Lung (tissue), 12 donors: ENCODE data around the gene MAGI2. TPM values are rescaled to one million over a fixed set of nuclear protein-coding genes. Genes with fewer than 3 reads are reported as not detected.

Experiments used
- ATAC-seq: fragments of 200-7000 bp; cut with Tn5 transposase; one replicate; pipeline ENCODE4 v1.9.1; 2020; ENCODE audit warnings: moderate number of reproducible peaks; ENCODE audit not compliant: insufficient read depth, low FRiP score
- DNase-seq, 3 donors: peaks; one replicate each; pipeline ENCODE4 v3.0.0-alpha.2; 2013 to 2017
- H3K27ac ChIP-seq, 2 donors: one replicate each; pipeline ENCODE4 v1.5.1; 2013; ENCODE audit warnings: mild to moderate bottlenecking in 2 of 2, moderate library complexity in 2 of 2, control low read depth in 1 of 2, inconsistent platforms in 1 of 2, low read depth in 1 of 2, low read length in 1 of 2
- H3K27me3 ChIP-seq, 3 donors: one replicate each; pipeline ENCODE4 v1.5.1; 2013; ENCODE audit warnings: low read length in 2 of 3; ENCODE audit not compliant: control insufficient read depth in 3 of 3, insufficient read depth in 3 of 3
- H3K36me3 ChIP-seq, 4 donors: one replicate each; pipeline ENCODE4 v1.5.1; 2013; ENCODE audit warnings: low read length in 4 of 4, mild to moderate bottlenecking in 1 of 4, moderate library complexity in 1 of 4; ENCODE audit not compliant: control insufficient read depth in 4 of 4, insufficient read depth in 4 of 4
- H3K4me1 ChIP-seq, 5 donors: one replicate each; pipeline ENCODE4 v1.5.1; 2013; ENCODE audit warnings: low read length in 5 of 5, mild to moderate bottlenecking in 2 of 5, moderate library complexity in 1 of 5; ENCODE audit not compliant: control insufficient read depth in 5 of 5, insufficient read depth in 5 of 5
- H3K4me3 ChIP-seq: one replicate; pipeline ENCODE4 v1.5.1; 2013; ENCODE audit warnings: mild to moderate bottlenecking, control low read depth, moderate library complexity
- H3K9ac ChIP-seq, 2 donors: one replicate each; pipeline ENCODE4 v1.5.1; 2013; ENCODE audit warnings: low read length in 2 of 2, control low read depth in 1 of 2; ENCODE audit not compliant: insufficient read depth in 1 of 2
- H3K9me3 ChIP-seq, 4 donors: one replicate each; pipeline ENCODE4 v1.5.1; 2013; ENCODE audit warnings: low read length in 3 of 4, mild to moderate bottlenecking in 1 of 4, moderate library complexity in 1 of 4; ENCODE audit not compliant: control insufficient read depth in 4 of 4, insufficient read depth in 3 of 4
- WGBS, 2 donors: extraction: QIAGEN DNeasy Blood & Tissue Kit; methylation state at CpG; one replicate each; pipeline ENCODE4 v1.1.7; 2013; 5-methylcytosine and 5-hydroxymethylcytosine counted together
- polyA plus RNA-seq, 2 donors: library from polyadenylated mRNA; stranded (reverse); fragments of 200-250 nt; gene quantifications; one replicate each; pipeline ENCODE4 v1.2.1, GENCODE V29; 2013
- total RNA-seq, 2 donors: library from RNA; depleted of rRNA in 1 of 2; stranded (reverse); fragments of >200 nt in 1 of 2; gene quantifications; one replicate each; pipeline ENCODE4 v1.2.1, GENCODE V29; 2014 to 2021
- TF ChIP-seq, protein P1 (sequence below): IDR thresholded peaks from 2 replicates; pipeline ENCODE4 v1.5.1; 2012; ENCODE audit warnings: mild to moderate bottlenecking; ENCODE audit errors: control extremely low read depth, extremely low read depth
- donor health status: control.
- donor health status: control.
- donor health status: Bipolar disorder and iron deficiency.
- donor health status: healthy.
- donor health status: DM: yes; HTN: yes; CAD: no.

MAGI2 gene
- total and polyA plus RNA-seq, 4 donors = 0.94 to 18.0 (median 5.3) TPM

DNA sequence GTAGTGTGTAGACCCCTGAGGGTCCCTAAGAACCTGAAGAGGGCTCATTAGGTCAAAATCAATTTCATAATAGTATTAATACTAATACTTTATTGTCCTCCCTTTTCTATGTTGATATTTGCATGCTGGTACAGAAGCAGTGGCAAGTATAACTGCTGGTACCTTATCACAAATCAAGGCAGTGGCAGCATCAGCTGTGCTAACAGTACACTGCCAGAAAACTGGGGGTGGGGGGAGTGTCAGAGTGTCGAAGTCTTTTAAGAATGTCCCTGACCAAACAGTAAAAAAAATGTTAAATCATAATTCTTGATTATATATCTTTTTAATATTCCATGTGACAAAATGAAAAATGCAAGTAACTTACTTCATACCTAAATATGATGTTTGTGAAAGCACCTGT is 716.9 kb downstream of the MAGI2 start:
- no peak overlapping the region for H3K9ac ChIP-seq
- H3K9me3 ChIP-seq = no peaks in the 10 kb centered on the region
- no peak for DNase-seq
- no peak overlapping the region for H3K4me3 ChIP-seq
- no peaks in the 10 kb centered on the region for H3K36me3 ChIP-seq
- H3K4me1 ChIP-seq = no peaks in the 10 kb centered on the region
- no peaks in the 10 kb centered on the region for H3K27me3 ChIP-seq
- no peak for ATAC-seq
- WGBS, 2 donors = 50 to 63% methylated on average over 1 of the region's 1 CpG
- TF ChIP-seq, protein P1, sequence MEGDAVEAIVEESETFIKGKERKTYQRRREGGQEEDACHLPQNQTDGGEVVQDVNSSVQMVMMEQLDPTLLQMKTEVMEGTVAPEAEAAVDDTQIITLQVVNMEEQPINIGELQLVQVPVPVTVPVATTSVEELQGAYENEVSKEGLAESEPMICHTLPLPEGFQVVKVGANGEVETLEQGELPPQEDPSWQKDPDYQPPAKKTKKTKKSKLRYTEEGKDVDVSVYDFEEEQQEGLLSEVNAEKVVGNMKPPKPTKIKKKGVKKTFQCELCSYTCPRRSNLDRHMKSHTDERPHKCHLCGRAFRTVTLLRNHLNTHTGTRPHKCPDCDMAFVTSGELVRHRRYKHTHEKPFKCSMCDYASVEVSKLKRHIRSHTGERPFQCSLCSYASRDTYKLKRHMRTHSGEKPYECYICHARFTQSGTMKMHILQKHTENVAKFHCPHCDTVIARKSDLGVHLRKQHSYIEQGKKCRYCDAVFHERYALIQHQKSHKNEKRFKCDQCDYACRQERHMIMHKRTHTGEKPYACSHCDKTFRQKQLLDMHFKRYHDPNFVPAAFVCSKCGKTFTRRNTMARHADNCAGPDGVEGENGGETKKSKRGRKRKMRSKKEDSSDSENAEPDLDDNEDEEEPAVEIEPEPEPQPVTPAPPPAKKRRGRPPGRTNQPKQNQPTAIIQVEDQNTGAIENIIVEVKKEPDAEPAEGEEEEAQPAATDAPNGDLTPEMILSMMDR = no peak
- H3K27ac ChIP-seq = no peak overlapping the region

GRCh38 chr7:78734626-78735025 is 718.8 kb downstream of the MAGI2 start:
- Histone ChIP-seq H3K36me3 (no peaks in the 10 kb centered on the region), H3K4me3 (no peak overlapping the region), H3K27me3 (no peaks in the 10 kb centered on the region), H3K27ac (no peak overlapping the region), H3K9ac (no peak overlapping the region), H3K9me3 (no peaks in the 10 kb centered on the region), H3K4me1 (no peaks in the 10 kb centered on the region)
- no peak for DNase-seq
- WGBS, 2 donors = 88% methylated on average over 6 of the region's 6 CpGs
- ATAC-seq = no peak
- TF ChIP-seq, protein P1 = no peak

- Histone ChIP-seq H3K27me3 (no peaks in the 10 kb centered on the region), H3K9me3 (no peaks in the 10 kb centered on the region), H3K9ac (no peak overlapping the region), H3K4me3 (no peak overlapping the region), H3K4me1 (peaks cover 0 to 2% (median 0%) of the 10 kb centered on the region in 5 donors), H3K27ac (no peak overlapping the region), H3K36me3 (no peaks in the 10 kb centered on the region)
- TF ChIP-seq, protein P1 = no peak
- DNase-seq = no peak
- ATAC-seq = no peak
Observed at GRCh38 chr7:78720066-78720465, 733.4 kb downstream of the MAGI2 start.

DNA sequence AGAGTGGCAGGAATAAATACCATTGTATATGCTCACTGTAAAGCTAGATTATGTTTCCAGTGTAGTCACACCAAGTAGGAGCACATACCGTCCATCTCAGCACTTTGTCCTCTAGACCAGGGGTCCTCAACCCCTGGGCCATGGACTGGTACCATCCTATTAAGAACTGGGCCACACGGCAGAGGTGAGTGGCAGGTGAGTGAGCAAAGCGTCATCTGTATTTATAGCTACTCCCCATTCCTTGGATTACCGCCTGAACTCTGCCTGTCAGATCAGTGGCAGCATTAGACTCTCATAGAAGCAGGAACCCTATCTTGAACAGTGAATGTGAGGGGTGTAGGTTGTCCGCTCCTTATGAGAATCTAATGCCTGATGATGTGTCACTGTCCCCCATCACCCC is 735.3 kb downstream of the MAGI2 start:
- ATAC-seq = no peak
- Histone ChIP-seq H3K27ac (no peak overlapping the region), H3K9ac (no peak overlapping the region), H3K9me3 (no peaks in the 10 kb centered on the region), H3K27me3 (no peaks in the 10 kb centered on the region), H3K4me1 (peaks cover 0 to 2% (median 0%) of the 10 kb centered on the region in 5 donors), H3K36me3 (no peaks in the 10 kb centered on the region), H3K4me3 (no peak overlapping the region)
- 76 to 100% methylated on average over 5 of the region's 5 CpGs for WGBS, 2 donors
- no peak for DNase-seq
- TF ChIP-seq, protein P1 = no peak
